Right cardiac atrium (tissue), 5 donors: ENCODE measurements around the gene OR8G1. TPM values are rescaled to one million over a fixed set of nuclear protein-coding genes. Genes with fewer than 3 reads are reported as not detected.
"Not testable (repeated sequence)": the region's sequence is repeated elsewhere in the genome, so short reads cannot be mapped to it uniquely, and the experiment has no call there.

Experiments
- ATAC-seq, 2 donors: fragments of 200-7000 bp; cut with Tn5 transposase; one replicate each; pipeline versions ENCODE4 v1.8.0 to v1.9.1; 2020; ENCODE audit warnings: moderate library complexity in 2 of 2, mild to moderate bottlenecking in 1 of 2
- DNase-seq, 3 donors: peaks; one replicate each; pipeline ENCODE4 v3.0.0-alpha.2; 2020
- H3K27ac ChIP-seq: one replicate; pipeline ENCODE4 v1.5.1; 2013; ENCODE audit warnings: mild to moderate bottlenecking, low read length, control low read depth, moderate library complexity
- H3K27me3 ChIP-seq: one replicate; pipeline ENCODE4 v1.6.1; 2013; ENCODE audit not compliant: control insufficient read depth, insufficient read depth
- H3K4me1 ChIP-seq: one replicate; pipeline ENCODE4 v1.6.1; 2013; ENCODE audit warnings: low read length; ENCODE audit not compliant: control insufficient read depth, insufficient read depth
- H3K4me3 ChIP-seq: one replicate; pipeline ENCODE4 v1.5.1; 2013; ENCODE audit warnings: low read length, control low read depth
- H3K9me3 ChIP-seq: one replicate; pipeline ENCODE4 v1.6.1; 2013; ENCODE audit warnings: low read length; ENCODE audit not compliant: control insufficient read depth
- WGBS: extraction: QIAGEN DNeasy Blood & Tissue Kit; methylation state at CpG from one replicate; pipeline ENCODE4 v1.1.7; 2013; 5-methylcytosine and 5-hydroxymethylcytosine counted together
- intact Hi-C, 4 donors: fragments of 100-400 bp; cut with DNase I; formaldehyde crosslinking; loops; one replicate each; pipeline versions ENCODE4 v1.11.0 to v1.14.0; 2022 to 2023
- polyA plus RNA-seq: library from polyadenylated mRNA; stranded (reverse); fragments of 200-250 nt; gene quantifications from one replicate; pipeline ENCODE4 v1.2.3, GENCODE V29; 2013
- total RNA-seq, 4 donors: library from RNA; stranded (reverse); fragmentation: NEBNext Ultra II Directional; extraction: Animal tissue kit (Norgen Biotek cat#: 25700); gene quantifications; one replicate each; pipeline ENCODE4 v1.2.1, GENCODE V29; 2021
- donor health status: healthy with polysubstance abuse.
- donor health status: DM: no; HTN: yes; CAD: no.
- donor health status: DM: no; HTN: no; CAD: no.
- donor health status: DM: no; HTN: yes; CAD: no; lungs with severe emphysema.
- donor health status: DM: yes; HTN: yes; CAD: no.

OR8G1 gene
- total and polyA plus RNA-seq, 5 donors: not detected

- 50% methylated on average over 3 of the region's 3 CpGs for WGBS
Measured at GRCh38 chr11:124249869-124250268, 9.0 kb downstream of the OR8G1 start.

GRCh38 chr11:124256076-124256475, 15.2 kb downstream of the OR8G1 start, which contains the start of gene OR8G5:
OR8G5 (plus strand) TSS chr11:124256376; CDS start chr11:124264932, 8,556 bp downstream.
- DNase-seq (no peak), ATAC-seq (no peak)
- H3K27ac ChIP-seq: no peak within 1 kb of the TSS
- H3K9me3 ChIP-seq: no peaks in the 10 kb centered on the region
- H3K27me3 ChIP-seq: no peaks in the 10 kb centered on the region
- intact Hi-C loops: no loop called here
- 58% methylated on average over 4 of the region's 4 CpGs for WGBS
- no peak within 1 kb of the TSS for H3K4me3 ChIP-seq
- H3K4me1 ChIP-seq: no peaks in the 10 kb centered on the region

More at GRCh38 chr11:124249869-124250268, 9.0 kb downstream of the OR8G1 start:
- intact Hi-C loops, ATAC-seq, H3K27ac ChIP-seq, H3K4me1 ChIP-seq, H3K27me3 ChIP-seq, H3K9me3 ChIP-seq, H3K4me3 ChIP-seq, DNase-seq: not testable (repeated sequence)

GRCh38 chr11:124265041-124265440, 24.1 kb downstream of the OR8G1 start:
- H3K9me3 ChIP-seq, H3K4me1 ChIP-seq, H3K27me3 ChIP-seq, ATAC-seq, H3K27ac ChIP-seq, H3K4me3 ChIP-seq, intact Hi-C loops, DNase-seq: not testable (repeated sequence)
- 71% methylated on average over 4 of the region's 4 CpGs for WGBS

GRCh38 chr11:124270886-124271285, 30.0 kb downstream of the OR8G1 start:
- H3K9me3 ChIP-seq, H3K4me1 ChIP-seq, H3K27me3 ChIP-seq, DNase-seq, H3K27ac ChIP-seq, intact Hi-C loops, H3K4me3 ChIP-seq, ATAC-seq: not testable (repeated sequence)
- 47% methylated on average over 7 of the region's 7 CpGs for WGBS

- no peak for DNase-seq
- Histone ChIP-seq H3K4me1 (no peaks in the 10 kb centered on the region), H3K9me3 (no peaks in the 10 kb centered on the region), H3K4me3 (no peak overlapping the region), H3K27ac (no peak overlapping the region), H3K27me3 (no peaks in the 10 kb centered on the region)
- ATAC-seq: no peak
- WGBS: 83% methylated on average over 2 of the region's 2 CpGs
- intact Hi-C loops: no loop called here
Measured at GRCh38 chr11:124274000-124274399, 33.1 kb downstream of the OR8G1 start.

- intact Hi-C loops: no loop called here
- H3K4me3 ChIP-seq: no peak overlapping the region
- DNase-seq (no peak), ATAC-seq (no peak)
- no peak overlapping the region for H3K27ac ChIP-seq
- 45% methylated on average over 1 of the region's 1 CpG for WGBS
- no peaks in the 10 kb centered on the region for H3K27me3 ChIP-seq
- H3K9me3 ChIP-seq: no peaks in the 10 kb centered on the region
- H3K4me1 ChIP-seq: no peaks in the 10 kb centered on the region
Measured at GRCh38 chr11:124276081-124276480, 35.2 kb downstream of the OR8G1 start.

- no peaks in the 10 kb centered on the region for H3K27me3 ChIP-seq
- ATAC-seq: no peak
- intact Hi-C loops: no loop called here
- no peak overlapping the region for H3K27ac ChIP-seq
- no peaks in the 10 kb centered on the region for H3K9me3 ChIP-seq
- WGBS: 84% methylated on average over 3 of the region's 3 CpGs
- no peaks in the 10 kb centered on the region for H3K4me1 ChIP-seq
- no peak for DNase-seq
- H3K4me3 ChIP-seq: no peak overlapping the region
Measured at GRCh38 chr11:124277207-124277606, 36.3 kb downstream of the OR8G1 start.

- H3K4me1 ChIP-seq: no peaks in the 10 kb centered on the region
- H3K9me3 ChIP-seq: no peaks in the 10 kb centered on the region
- no peak overlapping the region for H3K27ac ChIP-seq
- no peaks in the 10 kb centered on the region for H3K27me3 ChIP-seq
- no peak for ATAC-seq
- WGBS: 78% methylated on average over 3 of the region's 3 CpGs
- no peak overlapping the region for H3K4me3 ChIP-seq
- no peak for DNase-seq
- intact Hi-C loops: no loop called here
Measured at GRCh38 chr11:124277804-124278203, 36.9 kb downstream of the OR8G1 start.

- no peaks in the 10 kb centered on the region for H3K9me3 ChIP-seq
- DNase-seq (no peak), ATAC-seq (no peak)
- no peak overlapping the region for H3K27ac ChIP-seq
- no peaks in the 10 kb centered on the region for H3K27me3 ChIP-seq
- intact Hi-C loops: no loop called here
- WGBS: 90% methylated on average over 2 of the region's 2 CpGs
- H3K4me1 ChIP-seq: no peaks in the 10 kb centered on the region
- no peak overlapping the region for H3K4me3 ChIP-seq
Measured at GRCh38 chr11:124278261-124278660, 37.4 kb downstream of the OR8G1 start.

GRCh38 chr11:124285610-124286344, 44.9 kb downstream of the OR8G1 start:
- WGBS: 47% methylated on average over 3 of the region's 3 CpGs
- Histone ChIP-seq H3K27ac (no peak overlapping the region), H3K4me1 (no peaks in the 10 kb centered on the region), H3K4me3 (no peak overlapping the region), H3K27me3 (no peaks in the 10 kb centered on the region), H3K9me3 (no peaks in the 10 kb centered on the region)
- ATAC-seq: no peak
- no peak for DNase-seq
- intact Hi-C loops: loop anchor here in 1 of 4 donors (10.0 kb wide), 1 partner anchor 49 kb away; no protein-coding TSS in a partner anchor

- Histone ChIP-seq H3K9me3 (no peaks in the 10 kb centered on the region), H3K27me3 (no peaks in the 10 kb centered on the region), H3K4me1 (no peaks in the 10 kb centered on the region), H3K4me3 (no peak overlapping the region), H3K27ac (no peak overlapping the region)
- no peak for DNase-seq
- WGBS: 66% methylated on average over 1 of the region's 1 CpG
- no peak for ATAC-seq
- intact Hi-C loops: no loop called here
Measured at GRCh38 chr11:124294687-124295086, 53.8 kb downstream of the OR8G1 start.
